ENCODE data around the gene ZDHHC23.

ZDHHC23 gene

GRCh38 chr3:113947372-113948014 is at the start of gene ZDHHC23:
Gene ZDHHC23, plus strand, starts transcription at chr3:113948013. Its CDS starts 790 bp downstream, at chr3:113948803.
- peak within 1 kb of the TSS; percentile 88 for H3K27ac ChIP-seq
- TF ChIP-seq CTCF (conservative IDR thresholded peaks at IDR 0.05), result no peak
- TF ChIP-seq ZFX (IDR thresholded peaks at IDR 0.05), result no peak

GRCh38 chr3:113898892-113899291 is 48.9 kb upstream of the ZDHHC23 start:
- H3K27ac ChIP-seq, result no peak overlapping the region
- TF ChIP-seq ZFX (IDR thresholded peaks at IDR 0.05), result no peak
- no peak for TF ChIP-seq CTCF (conservative IDR thresholded peaks at IDR 0.05)

DNA sequence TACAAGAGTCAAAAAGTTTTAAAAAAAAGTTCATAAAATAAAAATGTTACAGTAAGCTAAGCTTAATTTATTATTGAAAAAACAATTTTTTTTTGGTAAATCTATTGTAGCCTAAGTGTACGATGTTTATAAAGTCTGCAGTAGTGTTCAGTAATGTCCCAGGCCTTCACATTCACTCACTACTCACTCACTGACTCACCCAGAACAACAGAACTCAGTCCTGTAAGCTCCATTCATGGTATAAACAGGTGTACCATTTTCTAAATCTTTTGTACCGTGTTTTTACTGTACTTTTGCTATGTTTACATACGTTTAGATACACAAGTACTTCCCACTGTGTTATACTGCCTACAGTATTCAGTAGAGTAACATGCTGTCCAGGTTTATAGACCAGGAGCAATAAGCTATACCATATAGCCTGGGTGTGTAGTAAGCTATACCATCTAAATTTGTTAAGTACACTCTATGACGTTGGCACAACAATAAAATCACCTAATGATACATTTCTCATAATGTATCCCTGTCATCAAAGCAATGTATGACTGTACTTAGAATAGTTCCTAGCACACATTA is 41.2 kb upstream of the ZDHHC23 start:
- TF ChIP-seq CTCF (conservative IDR thresholded peaks at IDR 0.05) (no peak), ZFX (IDR thresholded peaks at IDR 0.05) (no peak)
- H3K27ac ChIP-seq, result no peak overlapping the region

DNA sequence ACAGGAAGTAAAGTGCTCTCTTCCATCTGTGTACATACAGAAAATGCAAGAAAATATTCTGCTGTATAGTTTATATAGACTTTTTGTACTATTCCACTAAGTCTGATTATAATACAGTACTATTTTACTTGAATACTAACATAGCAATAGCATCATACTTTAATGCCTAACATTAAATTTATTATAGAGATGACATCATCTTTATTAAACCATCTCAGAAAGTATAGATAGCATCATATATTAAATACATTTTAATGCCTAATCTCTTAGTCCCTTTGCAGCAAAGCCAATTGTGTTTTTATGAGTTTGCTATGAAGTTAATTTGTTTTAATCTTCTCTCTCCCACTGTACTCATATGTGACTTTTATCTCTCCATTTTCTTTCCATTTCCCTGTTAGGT is 39.7 kb upstream of the ZDHHC23 start:
- no peak for TF ChIP-seq CTCF (conservative IDR thresholded peaks at IDR 0.05)
- TF ChIP-seq ZFX (IDR thresholded peaks at IDR 0.05), result no peak

DNA sequence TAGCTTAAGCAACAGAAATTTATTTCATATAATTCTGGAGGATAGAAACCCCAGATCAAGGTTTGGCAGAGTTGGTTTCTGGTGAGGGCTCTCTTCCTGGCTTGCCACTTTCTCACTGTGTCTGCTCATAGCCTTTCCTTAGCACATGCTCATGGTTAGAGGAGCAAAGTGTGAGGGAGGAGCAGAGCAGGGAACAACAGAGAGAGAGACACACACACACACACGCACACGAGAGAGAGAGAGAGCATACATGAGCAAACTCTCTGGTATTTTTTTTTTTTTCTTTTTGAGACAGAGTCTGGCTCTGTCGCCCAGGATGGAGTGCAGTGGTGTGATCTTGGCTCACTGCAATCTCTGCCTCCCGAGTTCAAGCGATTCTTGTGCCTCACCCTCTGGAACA is 36.8 kb upstream of the ZDHHC23 start:
- H3K27ac ChIP-seq, result no peak overlapping the region
- no peak for TF ChIP-seq CTCF (conservative IDR thresholded peaks at IDR 0.05)
- no peak for TF ChIP-seq ZFX (IDR thresholded peaks at IDR 0.05)

More for the DNA sequence above, 39.7 kb upstream of the ZDHHC23 start:
- no peak overlapping the region for H3K27ac ChIP-seq

- TF ChIP-seq ZFX (IDR thresholded peaks at IDR 0.05) (no peak), CTCF (conservative IDR thresholded peaks at IDR 0.05) (peak; percentile 77)
- H3K27ac ChIP-seq, result no peak overlapping the region
Observed at GRCh38 chr3:113912552-113913236, 35.1 kb upstream of the ZDHHC23 start.

- no peak overlapping the region for H3K27ac ChIP-seq
- TF ChIP-seq ZFX (IDR thresholded peaks at IDR 0.05), result no peak
- no peak for TF ChIP-seq CTCF (conservative IDR thresholded peaks at IDR 0.05)
Observed at GRCh38 chr3:113914646-113915045, 33.2 kb upstream of the ZDHHC23 start.
